H1 (cell line): ENCODE data around the gene PAX5. TPM values are rescaled to one million over a fixed set of nuclear protein-coding genes. Genes with fewer than 3 reads are reported as not detected.
A peak's percentile ranks its signal among the peaks of the same experiment; 100 is the strongest.

Source experiments
- GABPA ChIP-seq: IDR thresholded peaks from 2 replicates; pipeline ENCODE4 v1.6.1; 2011; ENCODE audit warnings: mild to moderate bottlenecking, low read length, moderate library complexity, borderline replicate concordance; ENCODE audit not compliant: insufficient read depth
- HDAC2 ChIP-seq, 2 experiments: fragments of 300-600 bp in 1 of 2; sonication (generic) in 1 of 2; IDR thresholded peaks; 2 replicates each; pipeline ENCODE4 v1.6.1; 2011 to 2012; ENCODE audit warnings: low read depth in 2 of 2, low read length in 2 of 2, mild to moderate bottlenecking in 2 of 2, moderate library complexity in 2 of 2, borderline replicate concordance in 1 of 2, inconsistent platforms in 1 of 2
- RAD21 ChIP-seq, 2 experiments: IDR thresholded peaks in 1 of 2; conservative IDR thresholded peaks in 1 of 2; 2 replicates each; pipeline ENCODE4 v1.6.1; 2011; ENCODE audit warnings: low read depth in 2 of 2, low read length in 2 of 2, improper control_type of control experiment in 1 of 2, inconsistent platforms in 1 of 2, mild to moderate bottlenecking in 1 of 2, moderate library complexity in 1 of 2
- polyA plus RNA-seq, 7 experiments: library from polyadenylated mRNA; depleted of rRNA in 3 of 7; stranded (reverse) in 5 of 7; unstranded in 2 of 7; fragments of >200 nt in 5 of 7; fragments of 200-250 nt in 2 of 7; gene quantifications; 1 replicate in 5 of 7; 2 replicates in 1 of 7; 4 replicates in 1 of 7; pipeline versions ENCODE4 v1.2.1 to v1.2.3, GENCODE V29; 2011 to 2013; ENCODE audit warnings: missing spikeins in 2 of 7, mixed read lengths in 2 of 7
- total RNA-seq: library from RNA; stranded (reverse); fragmentation: NEBNext Ultra II Directional; extraction: Animal tissue kit (Norgen Biotek cat#: 25700); gene quantifications from 2 replicates; pipeline ENCODE4 v1.2.1, GENCODE V29; 2021
- TF ChIP-seq, protein P1 (sequence below): IDR thresholded peaks from 2 replicates; pipeline ENCODE4 v1.6.1; 2012; ENCODE audit warnings: inconsistent platforms

PAX5 gene
- total and polyA plus RNA-seq, 2 of the 8 experiments (the other 6 are each of a cell fraction or from before 2014, with no cell fraction given), result 0.29 to 0.43 TPM

DNA sequence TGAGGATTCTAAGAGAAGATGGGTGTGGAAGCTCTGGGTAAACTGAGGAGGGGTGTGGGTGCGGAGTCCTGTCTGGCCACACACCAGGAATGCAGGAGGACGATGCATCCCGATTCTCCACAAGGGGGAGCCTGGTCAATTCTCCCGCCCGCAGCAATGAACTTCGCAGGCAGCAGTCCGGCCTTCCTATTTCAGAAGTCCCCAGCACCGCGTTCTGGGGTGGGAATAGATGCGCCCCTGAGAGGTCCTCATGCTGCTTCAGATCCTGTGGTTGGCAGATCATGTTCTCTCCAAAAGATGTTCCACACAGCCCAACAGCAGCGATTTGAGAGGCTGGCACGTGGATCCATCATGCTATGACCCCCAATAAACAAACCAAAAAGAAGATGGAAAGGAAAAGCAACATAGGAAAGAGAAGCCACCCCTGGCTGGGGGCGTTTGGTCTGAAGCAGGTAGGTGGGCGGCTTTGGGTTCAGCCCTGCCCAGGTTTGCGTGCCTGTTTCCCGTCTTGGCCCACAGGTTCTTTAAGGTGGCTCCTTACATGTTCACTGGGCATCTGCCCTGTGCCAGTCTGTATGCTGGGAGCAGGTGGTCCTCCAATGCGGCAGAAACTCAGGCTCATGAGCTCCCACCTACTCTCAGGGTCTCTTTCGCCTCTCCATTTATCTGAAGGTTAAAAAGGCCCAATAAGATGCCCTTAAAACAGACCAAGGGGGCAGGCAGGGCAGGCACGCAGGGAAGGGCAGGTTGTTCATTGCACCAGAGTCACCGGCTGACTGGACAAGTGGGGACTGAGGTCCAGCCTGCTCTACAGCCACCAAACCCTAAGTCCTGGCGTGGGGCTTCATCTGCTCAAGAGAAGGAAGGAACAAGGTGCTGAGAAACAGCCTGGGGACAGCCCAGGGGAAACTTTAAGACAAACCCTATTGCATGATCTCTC lies 171.6 kb downstream of the PAX5 start (continued):
- TF ChIP-seq RAD21 (IDR thresholded peaks at IDR 0.05 in 1 of 2, conservative IDR thresholded peaks at IDR 0.05 in 1 of 2; ENCODE audit: low read depth in 2 of 2, low read length in 2 of 2) (peak; percentile 49 to 66), GABPA (peak; percentile 64; the same call in 1 of the 2 replicates), HDAC2 (IDR thresholded peaks at IDR 0.05; ENCODE audit: borderline replicate concordance in 1 of 2, low read depth in 2 of 2, low read length in 2 of 2) (no peak)
- TF ChIP-seq, protein P1, sequence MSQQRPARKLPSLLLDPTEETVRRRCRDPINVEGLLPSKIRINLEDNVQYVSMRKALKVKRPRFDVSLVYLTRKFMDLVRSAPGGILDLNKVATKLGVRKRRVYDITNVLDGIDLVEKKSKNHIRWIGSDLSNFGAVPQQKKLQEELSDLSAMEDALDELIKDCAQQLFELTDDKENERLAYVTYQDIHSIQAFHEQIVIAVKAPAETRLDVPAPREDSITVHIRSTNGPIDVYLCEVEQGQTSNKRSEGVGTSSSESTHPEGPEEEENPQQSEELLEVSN, result peak; percentile 60; the same call in 1 of the 2 replicates
